Lower leg skin (tissue), 4 donors: Measurements from ENCODE around the gene TMEM225B. TPM values are rescaled to one million over a fixed set of nuclear protein-coding genes. Genes with fewer than 3 reads are reported as not detected.

Experiments
- DNase-seq, 2 donors: peaks; one replicate each; pipeline ENCODE4 v3.0.0-alpha.2; 2019; ENCODE audit warnings: low spot score in 2 of 2
- H3K4me3 ChIP-seq: fragments of 200-600 bp; sonication (generic); 2 replicates; pipeline ENCODE4 v1.5.1; 2017; ENCODE audit warnings: mild to moderate bottlenecking, low read depth; ENCODE audit not compliant: poor library complexity, severe bottlenecking
- POLR2A ChIP-seq, 2 donors: fragments of 450-650 bp; IDR thresholded peaks; one replicate each; pipeline ENCODE4 v1.6.1; 2016 to 2017; ENCODE audit warnings: antibody characterized with exemption in 2 of 2, mild to moderate bottlenecking in 1 of 2, moderate library complexity in 1 of 2
- WGBS, 2 donors: methylation state at CpG; one replicate each; pipeline ENCODE4 v1.1.5; 2018; 5-methylcytosine and 5-hydroxymethylcytosine counted together
- intact Hi-C: fragments of 100-400 bp; cut with DNase I; formaldehyde crosslinking; loops from one replicate; pipeline ENCODE4 v1.15.0; 2023; ENCODE audit warnings: low total_unique reads
- total RNA-seq, 4 donors: library from RNA; depleted of rRNA; stranded (reverse); fragments of >200 nt; gene quantifications; one replicate each; pipeline ENCODE4 v1.1.0, GENCODE V29; 2016
- TF ChIP-seq, protein P1 (sequence below), 3 donors: fragments of 450-650 bp; IDR thresholded peaks; one replicate each; pipeline ENCODE4 v1.5.1; 2016; ENCODE audit warnings: antibody characterized with exemption in 3 of 3, mild to moderate bottlenecking in 3 of 3, moderate library complexity in 2 of 3

Gene TMEM225B
- total RNA-seq, 4 donors from 2014 or later = 1.7 to 4.6 (median 2.6) TPM

DNA sequence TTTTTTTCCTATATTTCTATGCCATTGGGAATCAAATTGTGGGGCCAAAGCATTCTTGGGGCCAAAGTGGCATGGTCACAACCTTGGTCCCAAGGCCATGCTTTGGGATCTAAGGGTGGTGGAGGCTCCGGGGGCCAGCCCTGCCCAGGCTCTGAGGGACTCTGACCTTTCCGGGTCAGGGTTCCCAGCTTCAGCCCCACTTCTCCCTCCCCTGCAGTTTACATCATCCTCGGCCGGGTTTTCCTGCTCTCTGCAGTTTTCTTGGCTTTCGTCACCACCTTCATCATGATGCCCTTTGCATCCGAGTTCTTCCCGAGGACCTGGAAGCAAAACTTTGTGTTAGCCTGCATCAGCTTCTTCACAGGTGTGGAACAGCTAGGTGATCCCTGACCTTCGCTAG is 8.5 kb downstream of the TMEM225B start:
- TF ChIP-seq, protein P1, sequence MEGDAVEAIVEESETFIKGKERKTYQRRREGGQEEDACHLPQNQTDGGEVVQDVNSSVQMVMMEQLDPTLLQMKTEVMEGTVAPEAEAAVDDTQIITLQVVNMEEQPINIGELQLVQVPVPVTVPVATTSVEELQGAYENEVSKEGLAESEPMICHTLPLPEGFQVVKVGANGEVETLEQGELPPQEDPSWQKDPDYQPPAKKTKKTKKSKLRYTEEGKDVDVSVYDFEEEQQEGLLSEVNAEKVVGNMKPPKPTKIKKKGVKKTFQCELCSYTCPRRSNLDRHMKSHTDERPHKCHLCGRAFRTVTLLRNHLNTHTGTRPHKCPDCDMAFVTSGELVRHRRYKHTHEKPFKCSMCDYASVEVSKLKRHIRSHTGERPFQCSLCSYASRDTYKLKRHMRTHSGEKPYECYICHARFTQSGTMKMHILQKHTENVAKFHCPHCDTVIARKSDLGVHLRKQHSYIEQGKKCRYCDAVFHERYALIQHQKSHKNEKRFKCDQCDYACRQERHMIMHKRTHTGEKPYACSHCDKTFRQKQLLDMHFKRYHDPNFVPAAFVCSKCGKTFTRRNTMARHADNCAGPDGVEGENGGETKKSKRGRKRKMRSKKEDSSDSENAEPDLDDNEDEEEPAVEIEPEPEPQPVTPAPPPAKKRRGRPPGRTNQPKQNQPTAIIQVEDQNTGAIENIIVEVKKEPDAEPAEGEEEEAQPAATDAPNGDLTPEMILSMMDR (IDR thresholded peaks at IDR 0.05) = no peak
- no peak for TF ChIP-seq POLR2A (IDR thresholded peaks at IDR 0.05)
- intact Hi-C loops = no loop called here
- WGBS, 2 donors = 82 to 84% methylated on average over 8 of the region's 8 CpGs
- no peak overlapping the region for H3K4me3 ChIP-seq
- no peak for DNase-seq

DNA sequence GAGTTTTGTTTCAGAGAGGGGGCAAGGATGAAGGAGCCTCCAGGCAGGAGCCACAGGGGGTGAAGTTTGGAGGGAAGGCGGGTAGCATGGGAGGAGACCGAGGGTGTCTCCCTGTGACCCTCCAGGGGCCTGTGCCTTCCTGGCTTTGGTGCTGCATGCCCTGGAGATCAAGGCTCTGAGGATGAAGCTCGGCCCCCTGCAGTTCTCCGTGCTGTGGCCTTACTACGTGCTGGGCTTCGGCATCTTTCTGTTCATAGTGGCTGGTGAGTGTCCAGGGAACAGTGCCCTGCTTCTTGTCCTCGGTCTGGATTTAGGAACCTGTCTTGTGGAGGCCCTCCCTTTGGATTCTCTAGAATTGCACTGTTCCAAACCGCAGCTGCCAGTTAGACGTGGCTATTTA is 9.5 kb downstream of the TMEM225B start:
- WGBS, 2 donors = 75 to 80% methylated on average over 9 of the region's 9 CpGs
- intact Hi-C loops = no loop called here

DNA sequence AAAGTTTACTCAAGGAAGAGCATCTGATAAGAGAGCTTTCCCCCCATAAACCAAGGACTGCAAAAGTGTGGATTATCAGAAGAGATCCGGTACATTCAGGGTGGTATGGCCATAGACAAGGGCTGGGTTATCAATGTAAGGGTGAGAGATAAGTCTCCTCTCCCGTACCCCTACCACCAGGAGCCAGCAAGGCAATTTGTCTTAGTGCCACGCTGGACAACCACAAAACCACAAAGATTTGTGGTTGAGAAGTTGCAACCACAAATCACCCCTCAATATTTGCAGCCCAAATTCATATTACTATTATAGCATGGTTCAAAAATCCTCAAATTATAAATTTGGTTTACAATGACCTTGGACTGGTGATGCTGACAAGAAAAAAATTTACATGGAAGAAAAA is 16.4 kb downstream of the TMEM225B start:
- H3K4me3 ChIP-seq = no peak overlapping the region
- no peak for DNase-seq
- 79 to 84% methylated on average over 3 of the region's 3 CpGs for WGBS, 2 donors
- intact Hi-C loops = no loop called here
- TF ChIP-seq POLR2A (IDR thresholded peaks at IDR 0.05) = no peak
- TF ChIP-seq, protein P1 (IDR thresholded peaks at IDR 0.05) = no peak

More for the DNA sequence above, 9.5 kb downstream of the TMEM225B start:
- H3K4me3 ChIP-seq = no peak overlapping the region
- peak in 1 of 2 donors; percentile 61 for DNase-seq
- TF ChIP-seq, protein P1 (IDR thresholded peaks at IDR 0.05) = no peak
- no peak for TF ChIP-seq POLR2A (IDR thresholded peaks at IDR 0.05)

DNA sequence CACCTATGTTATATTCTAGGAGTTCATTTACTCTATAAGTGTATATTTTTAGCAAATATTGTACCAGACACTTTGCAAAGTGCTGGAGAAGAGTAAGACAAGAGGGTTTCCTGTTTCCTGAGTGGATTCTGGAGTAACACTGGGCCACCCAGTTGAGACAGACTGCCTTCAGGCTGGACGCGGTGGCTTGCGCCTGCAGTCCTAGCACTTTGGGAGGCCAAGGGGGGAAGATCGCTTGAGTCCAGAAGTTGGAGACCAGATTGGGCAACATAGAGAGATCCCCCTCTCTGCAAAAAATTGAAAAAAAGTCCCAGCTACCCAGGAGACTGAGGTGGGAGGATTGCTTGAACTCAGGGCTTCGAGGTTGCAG is 17.9 kb downstream of the TMEM225B start:
- DNase-seq = no peak
- 85 to 93% methylated on average over 5 of the region's 5 CpGs for WGBS, 2 donors
- intact Hi-C loops = no loop called here
- no peak overlapping the region for H3K4me3 ChIP-seq
- no peak for TF ChIP-seq POLR2A (IDR thresholded peaks at IDR 0.05)
- TF ChIP-seq, protein P1 (IDR thresholded peaks at IDR 0.05) = no peak

DNA sequence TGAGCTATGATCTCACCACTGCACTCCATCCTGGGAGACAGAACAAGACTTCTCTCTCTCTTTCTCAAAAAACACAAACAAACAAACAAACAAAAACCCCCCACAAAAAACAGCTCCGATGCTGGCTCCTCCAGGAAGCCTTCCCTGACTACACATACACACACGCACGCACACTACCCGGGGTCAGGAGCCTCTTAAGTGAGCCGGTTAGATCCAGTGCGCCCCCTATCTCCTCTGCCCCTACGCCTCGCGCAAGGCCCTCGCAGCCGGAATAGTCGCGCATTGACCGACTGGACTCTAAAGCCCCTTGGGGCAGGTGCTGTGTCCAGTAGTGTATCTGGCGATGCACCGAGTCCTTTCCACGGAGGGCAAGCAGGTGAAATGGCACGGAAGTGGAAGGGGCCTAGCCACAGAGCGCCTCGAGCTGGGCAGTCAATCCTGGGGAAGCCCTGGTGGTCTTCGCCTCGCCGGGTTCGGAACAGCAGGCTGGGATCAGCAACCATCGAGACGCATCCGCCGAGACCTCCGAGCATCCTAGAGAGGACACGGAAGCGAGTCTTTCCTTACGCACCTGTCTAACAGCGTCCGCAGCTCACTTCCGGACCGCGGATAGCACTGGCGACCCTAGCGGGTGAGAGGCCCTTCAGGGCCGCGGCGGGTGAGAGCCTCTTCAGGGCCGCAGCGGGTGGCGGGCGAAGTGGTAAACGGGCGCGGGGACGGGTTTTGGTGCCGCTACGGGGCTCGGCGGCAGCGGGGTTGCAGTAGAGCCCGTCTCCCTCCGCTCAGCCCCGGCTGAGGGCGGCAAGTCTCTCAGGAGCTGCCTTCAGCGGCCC is 18.5 kb downstream of the TMEM225B start, which contains the start of gene ZSCAN25:
Gene ZSCAN25, plus strand, starts transcription at position 588 of the 833 bp plus-strand sequence. CDS start 2,661 bp downstream, outside the sequence.
- peak within 1 kb of the TSS; percentile 88 for H3K4me3 ChIP-seq
- DNase-seq = peak; percentile 77 to 96
- intact Hi-C loops = no loop called here
- TF ChIP-seq, protein P1 (IDR thresholded peaks at IDR 0.05) = no peak
- no peak for TF ChIP-seq POLR2A (IDR thresholded peaks at IDR 0.05)
- WGBS, 2 donors = 0 to 1% methylated on average over 35 to 49 of the region's 60 CpGs
